ENCODE measurements around the gene RCCD1.

DNA sequence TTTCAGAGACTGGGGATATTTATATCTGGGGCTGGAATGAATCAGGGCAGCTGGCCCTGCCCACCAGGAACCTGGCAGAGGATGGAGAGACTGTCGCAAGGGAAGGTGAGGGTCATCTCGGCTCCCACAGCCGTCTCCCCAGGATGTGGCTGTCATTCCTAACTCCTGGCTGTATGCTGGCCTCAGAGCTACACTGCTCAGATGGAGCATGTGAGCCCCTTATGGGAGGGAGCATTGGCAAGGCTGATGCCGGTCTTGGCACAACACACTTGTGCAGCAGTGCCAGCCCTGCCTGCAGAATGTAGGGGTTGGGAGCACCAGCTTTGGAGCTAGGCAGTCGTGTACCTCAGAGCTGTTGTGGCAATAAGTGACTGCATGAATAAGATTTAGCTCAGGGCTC, 5.2 kb downstream of the RCCD1 start:
- no peak for TF ChIP-seq FOXJ3 (CRISPR knock-in tag; IDR thresholded peaks at IDR 0.05)
- no peak for TF ChIP-seq FOXP4 (CRISPR knock-in tag; IDR thresholded peaks at IDR 0.05; ENCODE audit: borderline replicate concordance)

Data from K562 (cell line).